NCI-H2107 treated with DMSO at 0.1 percent for 48 hours (cell line): ENCODE results near the gene LEMD3.

Experiments used
- DNase-seq: peaks from one replicate; lab custom pipeline; 2025; ENCODE audit not compliant: unreplicated experiment; lab: John Stamatoyannopoulos, UW

Gene LEMD3

GRCh38 chr12:65204886-65205525 lies 35.6 kb downstream of the LEMD3 start:
- no peak for DNase-seq

GRCh38 chr12:65205886-65206285 lies 36.5 kb downstream of the LEMD3 start:
- DNase-seq, result no peak

- no peak for DNase-seq
Measured at GRCh38 chr12:65208125-65208524, 38.7 kb downstream of the LEMD3 start.

GRCh38 chr12:65208964-65209654 lies 39.7 kb downstream of the LEMD3 start:
- no peak for DNase-seq

GRCh38 chr12:65209655-65210043 lies 40.3 kb downstream of the LEMD3 start:
- no peak for DNase-seq

GRCh38 chr12:65217086-65217485 lies 47.7 kb downstream of the LEMD3 start:
- DNase-seq, result no peak

- DNase-seq, result no peak
Measured at GRCh38 chr12:65220761-65221160, 51.4 kb downstream of the LEMD3 start.

GRCh38 chr12:65229441-65229840 lies 60.1 kb downstream of the LEMD3 start:
- DNase-seq, result no peak

GRCh38 chr12:65232476-65233077 lies 63.2 kb downstream of the LEMD3 start:
- DNase-seq, result no peak

GRCh38 chr12:65237153-65237552 lies 67.8 kb downstream of the LEMD3 start:
- no peak for DNase-seq

GRCh38 chr12:65238609-65239008 lies 69.2 kb downstream of the LEMD3 start:
- no peak for DNase-seq

GRCh38 chr12:65248656-65249633 lies 79.6 kb downstream of the LEMD3 start:
- no peak for DNase-seq

- DNase-seq, result no peak
Measured at GRCh38 chr12:65252515-65252914, 83.1 kb downstream of the LEMD3 start.

- no peak for DNase-seq
Measured at GRCh38 chr12:65257986-65258385, 88.6 kb downstream of the LEMD3 start.

- DNase-seq, result no peak
Measured at GRCh38 chr12:65259501-65259900, 90.1 kb downstream of the LEMD3 start.

- DNase-seq, result no peak
Measured at GRCh38 chr12:65263777-65264176, 94.4 kb downstream of the LEMD3 start.

GRCh38 chr12:65266408-65266807 lies 97.0 kb downstream of the LEMD3 start:
- DNase-seq, result no peak

GRCh38 chr12:65269603-65270002 lies 100.2 kb downstream of the LEMD3 start:
- DNase-seq, result no peak

- no peak for DNase-seq
Measured at GRCh38 chr12:65274602-65275272, 105.4 kb downstream of the LEMD3 start.

- no peak for DNase-seq
Measured at GRCh38 chr12:65275627-65276026, 106.2 kb downstream of the LEMD3 start.
